Mesothelial cell of epicardium (in vitro differentiated cells): ENCODE data around the gene PIGV. TPM values are rescaled to one million over a fixed set of nuclear protein-coding genes. Genes with fewer than 3 reads are reported as not detected.

Experiments
- DNase-seq, 2 experiments: peaks; one replicate each; pipeline ENCODE4 v3.0.0; 2021; ENCODE audit warnings: low spot score in 2 of 2; ENCODE audit not compliant: unreplicated experiment in 2 of 2
- H3K27ac Mint-ChIP-seq: 2 replicates; pipeline ENCODE4 v1.8.0; 2021; ENCODE audit warnings: mixed read lengths
- H3K27me3 Mint-ChIP-seq: 2 replicates; pipeline ENCODE4 v1.8.0; 2021; ENCODE audit warnings: low read depth, mixed read lengths
- H3K36me3 Mint-ChIP-seq: 2 replicates; pipeline ENCODE4 v1.8.0; 2021; ENCODE audit warnings: mixed read lengths
- H3K4me1 Mint-ChIP-seq: 2 replicates; pipeline ENCODE4 v1.8.0; 2021; ENCODE audit warnings: mixed read lengths
- H3K4me3 Mint-ChIP-seq: 2 replicates; pipeline ENCODE4 v1.8.0; 2021; ENCODE audit warnings: mild to moderate bottlenecking, moderate library complexity, mixed read lengths
- H3K9me3 Mint-ChIP-seq: 2 replicates; pipeline ENCODE4 v1.8.0; 2021; ENCODE audit warnings: mixed read lengths
- CTCF ChIP-seq: fragments of 200-600 bp; sonication (generic); IDR thresholded peaks from one replicate; pipeline ENCODE4 v1.5.0; 2021; ENCODE audit warnings: antibody characterized with exemption; ENCODE audit not compliant: unreplicated experiment
- total RNA-seq: library from RNA; stranded (reverse); gene quantifications from 3 replicates; pipeline ENCODE4 v1.2.1, GENCODE V29; 2021

PIGV gene
- total RNA-seq, 1 donor from 2014 or later = 13.1 TPM

- TF ChIP-seq CTCF = no peak
- Mint-ChIP-seq H3K27me3 (no peaks in the 10 kb centered on the region), H3K9me3 (no peaks in the 10 kb centered on the region), H3K4me1 (peaks cover 46% of the 10 kb centered on the region), H3K4me3 (no peak overlapping the region), H3K36me3 (peaks cover 7% of the 10 kb centered on the region), H3K27ac (peak overlapping the region; percentile 77)
- DNase-seq = no peak
Observed at GRCh38 chr1:26789612-26789865, 1.8 kb downstream of the PIGV start.

GRCh38 chr1:26789931-26790330 lies 2.2 kb downstream of the PIGV start:
- Mint-ChIP-seq H3K36me3 (peaks cover 8% of the 10 kb centered on the region), H3K27me3 (no peaks in the 10 kb centered on the region), H3K4me1 (peaks cover 42% of the 10 kb centered on the region), H3K9me3 (no peaks in the 10 kb centered on the region), H3K27ac (no peak overlapping the region), H3K4me3 (no peak overlapping the region)
- no peak for TF ChIP-seq CTCF
- no peak for DNase-seq

GRCh38 chr1:26790551-26790953 lies 2.8 kb downstream of the PIGV start:
- peaks cover 8% of the 10 kb centered on the region for H3K36me3 Mint-ChIP-seq
- no peaks in the 10 kb centered on the region for H3K9me3 Mint-ChIP-seq
- no peak for DNase-seq
- H3K4me3 Mint-ChIP-seq = no peak overlapping the region
- no peak overlapping the region for H3K27ac Mint-ChIP-seq
- TF ChIP-seq CTCF = no peak
- H3K4me1 Mint-ChIP-seq = peaks cover 36% of the 10 kb centered on the region
- no peaks in the 10 kb centered on the region for H3K27me3 Mint-ChIP-seq

- Mint-ChIP-seq H3K4me3 (no peak overlapping the region), H3K27ac (no peak overlapping the region), H3K36me3 (peaks cover 8% of the 10 kb centered on the region), H3K27me3 (no peaks in the 10 kb centered on the region), H3K9me3 (no peaks in the 10 kb centered on the region), H3K4me1 (peaks cover 31% of the 10 kb centered on the region)
- DNase-seq = no peak
- no peak for TF ChIP-seq CTCF
Observed at GRCh38 chr1:26791148-26791547, 3.4 kb downstream of the PIGV start.

- Mint-ChIP-seq H3K9me3 (no peaks in the 10 kb centered on the region), H3K36me3 (peaks cover 8% of the 10 kb centered on the region), H3K4me1 (peaks cover 26% of the 10 kb centered on the region), H3K4me3 (no peak overlapping the region), H3K27ac (no peak overlapping the region), H3K27me3 (no peaks in the 10 kb centered on the region)
- no peak for TF ChIP-seq CTCF
- DNase-seq = no peak
Observed at GRCh38 chr1:26791626-26792025, 3.9 kb downstream of the PIGV start.

GRCh38 chr1:26792924-26793323 lies 5.2 kb downstream of the PIGV start:
- Mint-ChIP-seq H3K4me3 (no peak overlapping the region), H3K27me3 (no peaks in the 10 kb centered on the region), H3K27ac (no peak overlapping the region), H3K9me3 (no peaks in the 10 kb centered on the region), H3K4me1 (peaks cover 16% of the 10 kb centered on the region), H3K36me3 (peaks cover 8% of the 10 kb centered on the region)
- TF ChIP-seq CTCF = no peak
- no peak for DNase-seq
